ENCODE measurements around the gene KRTAP10-3. TPM values are rescaled to one million over a fixed set of nuclear protein-coding genes. Genes with fewer than 3 reads are reported as not detected.

The KRTAP10-3 gene
- total and polyA plus RNA-seq, 9 of the 15 experiments (the other 6 are each of a cell fraction or from before 2014, with no cell fraction given): not detected

DNA sequence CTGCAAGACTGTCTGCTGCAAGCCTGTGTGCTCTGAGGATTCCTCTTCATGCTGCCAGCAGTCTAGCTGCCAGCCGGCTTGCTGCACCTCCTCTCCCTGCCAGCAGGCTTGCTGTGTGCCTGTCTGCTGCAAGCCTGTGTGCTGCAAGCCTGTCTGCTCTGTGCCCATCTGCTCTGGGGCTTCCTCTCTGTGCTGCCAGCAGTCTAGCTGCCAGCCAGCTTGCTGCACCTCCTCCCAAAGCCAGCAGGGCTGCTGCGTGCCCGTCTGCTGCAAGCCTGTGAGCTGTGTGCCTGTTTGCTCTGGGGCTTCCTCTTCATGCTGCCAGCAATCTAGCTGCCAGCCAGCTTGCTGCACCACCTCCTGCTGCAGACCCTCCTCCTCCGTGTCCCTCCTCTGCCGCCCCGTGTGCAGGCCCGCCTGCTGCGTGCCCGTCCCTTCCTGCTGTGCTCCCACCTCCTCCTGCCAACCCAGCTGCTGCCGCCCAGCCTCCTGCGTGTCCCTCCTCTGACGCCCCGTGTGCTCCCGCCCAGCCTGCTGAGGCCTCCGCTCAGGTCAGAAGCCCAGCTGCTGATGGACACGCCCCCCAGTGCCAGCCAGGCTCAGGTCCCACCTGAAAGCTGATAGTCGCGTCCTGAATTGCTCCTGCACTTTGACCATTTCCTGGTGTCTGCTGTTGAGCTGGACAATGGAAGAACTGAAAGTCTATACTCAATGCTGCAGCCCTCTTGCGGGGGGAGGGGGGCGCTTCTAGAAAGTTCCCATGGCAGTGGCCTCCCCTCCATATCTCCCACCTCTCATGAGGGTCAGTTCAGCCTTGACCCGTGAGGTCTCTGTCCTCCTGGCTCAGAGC lies 16.1 kb upstream of the KRTAP10-3 start:
- no peaks in the 10 kb centered on the region for H3K79me2 ChIP-seq (ENCODE audit: control insufficient read depth, insufficient read depth, low read length)
- H3K9ac ChIP-seq (ENCODE audit: insufficient read depth in 1 of 2, low read depth in 2 of 2, low read length in 2 of 2): no peak overlapping the region
- no peaks in the 10 kb centered on the region for H4K20me1 ChIP-seq (replicated peaks; ENCODE audit: control insufficient read depth, insufficient read depth, low read length)
- H3K9me3 ChIP-seq (replicated peaks; ENCODE audit: control insufficient read depth, insufficient read depth, low read depth, low read length): no peaks in the 10 kb centered on the region; the same call in none of the 2 replicates
- H3K4me3 ChIP-seq: no peak overlapping the region
- BruUV-seq (replicated peaks): no TSS peak
- peaks cover 0 to 11% of the 10 kb centered on the region in 2 experiments; a peak in 1 of 5 replicates for H3K4me1 ChIP-seq (replicated peaks in 1 of 2; ENCODE audit: control insufficient read depth in 2 of 2, insufficient read depth in 2 of 2, low read length in 2 of 2)
- H3K27me3 ChIP-seq (ENCODE audit: control insufficient read depth in 2 of 2, insufficient read depth in 2 of 2, low read length in 2 of 2): peaks cover 20 to 59% of the 10 kb centered on the region in 2 experiments; a peak in 4 of 5 replicates
- in situ Hi-C loops (cut with MboI): no loop called here
- H3K9me1 ChIP-seq (ENCODE audit: control insufficient read depth, insufficient read depth, low read length): no peaks in the 10 kb centered on the region
- intact Hi-C loops (cut with micrococcal nuclease): no loop called here
- WGBS (ENCODE audit: insufficient coverage, low coverage, missing lambda C conversion rate): 1% methylated on average over 21 of the region's 21 CpGs
- H3K36me3 ChIP-seq (ENCODE audit: control insufficient read depth, insufficient read depth, low read length): no peaks in the 10 kb centered on the region
- DNase-seq (ENCODE audit: extremely low read depth in 1 of 4, low spot score in 3 of 4) (no peak), ATAC-seq (no peak), FAIRE-seq (no peak)
- no peak overlapping the region for H3K4me2 ChIP-seq (ENCODE audit: insufficient read depth, low read length)
- H3K27ac ChIP-seq (ENCODE audit: extremely low read depth, low read depth, low read length): no peak overlapping the region
- POLR2A ChIA-PET: interaction anchor here (0.5 to 0.6 kb wide), 2 partner anchors 241 to 427 kb away, joined by 3 read pairs; no protein-coding TSS in a partner anchor
- CTCF ChIA-PET (ENCODE audit: low intra/inter-chr PET ratio): no interaction called here
- no peak overlapping the region for H2AFZ ChIP-seq (ENCODE audit: low read depth, low read length)
- no peak for TF ChIP-seq ADNP (tag; IDR thresholded peaks at IDR 0.05)
- TF ChIP-seq HDAC2 (IDR thresholded peaks at IDR 0.05): no peak
- no peak for TF ChIP-seq HEY1 (CRISPR knock-in tag; IDR thresholded peaks at IDR 0.05; ENCODE audit: borderline replicate concordance)
- TF ChIP-seq HNRNPK (IDR thresholded peaks at IDR 0.05; ENCODE audit: low read depth, low read length, poor library complexity, severe bottlenecking): no peak
- TF ChIP-seq ZNF384 (IDR thresholded peaks at IDR 0.05; ENCODE audit: low read depth, low read length): no peak
- TF ChIP-seq ZNF232 (CRISPR knock-in tag; IDR thresholded peaks at IDR 0.05): no peak
- TF ChIP-seq EP300 (IDR thresholded peaks at IDR 0.05; ENCODE audit: low read length): no peak
- TF ChIP-seq, protein P1, sequence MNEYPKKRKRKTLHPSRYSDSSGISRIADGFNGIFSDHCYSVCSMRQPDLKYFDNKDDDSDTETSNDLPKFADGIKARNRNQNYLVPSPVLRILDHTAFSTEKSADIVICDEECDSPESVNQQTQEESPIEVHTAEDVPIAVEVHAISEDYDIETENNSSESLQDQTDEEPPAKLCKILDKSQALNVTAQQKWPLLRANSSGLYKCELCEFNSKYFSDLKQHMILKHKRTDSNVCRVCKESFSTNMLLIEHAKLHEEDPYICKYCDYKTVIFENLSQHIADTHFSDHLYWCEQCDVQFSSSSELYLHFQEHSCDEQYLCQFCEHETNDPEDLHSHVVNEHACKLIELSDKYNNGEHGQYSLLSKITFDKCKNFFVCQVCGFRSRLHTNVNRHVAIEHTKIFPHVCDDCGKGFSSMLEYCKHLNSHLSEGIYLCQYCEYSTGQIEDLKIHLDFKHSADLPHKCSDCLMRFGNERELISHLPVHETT (CRISPR knock-in tag; conservative IDR thresholded peaks at IDR 0.05 in 1 of 2, IDR thresholded peaks at IDR 0.05 in 1 of 2): no peak
- no peak for TF ChIP-seq MAFF (IDR thresholded peaks at IDR 0.05; ENCODE audit: low read length)
- TF ChIP-seq NBN (IDR thresholded peaks at IDR 0.05; ENCODE audit: low read depth): no peak
- no peak for TF ChIP-seq MBD2 (IDR thresholded peaks at IDR 0.05; ENCODE audit: borderline replicate concordance, low read depth)
- TF ChIP-seq, protein P2, sequence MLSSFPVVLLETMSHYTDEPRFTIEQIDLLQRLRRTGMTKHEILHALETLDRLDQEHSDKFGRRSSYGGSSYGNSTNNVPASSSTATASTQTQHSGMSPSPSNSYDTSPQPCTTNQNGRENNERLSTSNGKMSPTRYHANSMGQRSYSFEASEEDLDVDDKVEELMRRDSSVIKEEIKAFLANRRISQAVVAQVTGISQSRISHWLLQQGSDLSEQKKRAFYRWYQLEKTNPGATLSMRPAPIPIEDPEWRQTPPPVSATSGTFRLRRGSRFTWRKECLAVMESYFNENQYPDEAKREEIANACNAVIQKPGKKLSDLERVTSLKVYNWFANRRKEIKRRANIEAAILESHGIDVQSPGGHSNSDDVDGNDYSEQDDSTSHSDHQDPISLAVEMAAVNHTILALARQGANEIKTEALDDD (IDR thresholded peaks at IDR 0.05): no peak
- no peak for TF ChIP-seq ILK (tag; IDR thresholded peaks at IDR 0.05; ENCODE audit: borderline replicate concordance, low read depth)
- TF ChIP-seq, protein P3, sequence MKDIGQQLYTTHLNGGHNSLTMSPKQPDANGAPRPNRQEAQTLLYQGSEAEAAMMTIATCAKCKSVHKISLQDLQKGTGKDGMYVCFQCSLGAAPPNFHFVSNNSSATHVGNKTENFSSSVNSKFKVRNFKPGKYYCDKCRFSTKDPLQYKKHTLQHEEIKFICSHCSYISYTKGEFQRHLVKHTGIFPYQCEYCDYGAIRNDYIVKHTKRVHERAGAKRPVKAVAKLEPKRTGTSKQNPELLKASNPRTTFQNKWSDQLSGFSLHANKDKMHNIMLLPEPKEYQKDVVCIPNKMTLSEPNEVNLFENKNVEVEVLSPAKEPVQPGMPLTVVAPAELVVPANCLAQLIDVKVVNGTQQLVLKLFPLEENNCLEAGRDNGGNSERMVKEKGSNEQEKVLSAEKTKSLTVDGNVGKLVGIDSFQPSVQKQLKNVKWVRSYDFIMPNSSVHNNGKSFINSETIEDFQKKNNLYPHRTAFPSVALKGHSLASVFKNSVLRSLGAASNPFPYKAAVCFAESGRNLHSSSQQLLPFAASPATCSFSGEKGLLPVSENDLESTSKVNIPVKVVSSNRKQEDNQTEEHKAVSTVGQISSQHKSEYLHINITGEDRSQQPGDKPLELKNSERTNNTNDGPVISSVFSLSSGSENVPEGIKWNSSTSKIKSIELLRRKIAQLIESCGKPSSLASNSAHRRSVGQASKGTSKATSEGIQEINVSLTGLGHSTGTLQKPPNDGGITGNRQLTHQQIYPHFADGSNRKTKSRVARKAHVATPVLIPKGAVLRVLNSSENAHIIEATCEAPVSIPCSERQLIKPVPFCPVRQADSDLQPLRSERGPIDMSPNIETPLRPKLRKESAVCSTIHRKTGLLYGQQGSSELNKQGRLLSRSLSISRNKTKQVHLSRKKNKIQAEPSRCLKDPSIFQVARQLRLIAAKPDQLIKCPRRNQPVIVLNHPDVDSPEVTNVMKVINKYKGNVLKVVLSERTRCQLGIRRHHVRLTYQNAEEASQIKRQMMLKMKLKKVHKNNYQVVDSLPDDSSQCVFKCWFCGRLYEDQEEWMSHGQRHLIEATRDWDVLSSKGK (CRISPR knock-in tag; IDR thresholded peaks at IDR 0.05): no peak
- no peak for TF ChIP-seq ZNF780A (CRISPR knock-in tag; IDR thresholded peaks at IDR 0.05)
